Ishikawa (cell line): ENCODE results near the gene ITGA5.

Experiments
- CREB1 ChIP-seq: IDR thresholded peaks from 2 replicates; pipeline ENCODE4 v1.6.1; 2012; ENCODE audit warnings: low read depth
- EGR1 ChIP-seq: IDR thresholded peaks from 2 replicates; pipeline ENCODE4 v1.6.1; 2012
- EP300 ChIP-seq: IDR thresholded peaks from 2 replicates; pipeline ENCODE4 v1.6.1; 2012; ENCODE audit warnings: borderline replicate concordance
- MAX ChIP-seq: IDR thresholded peaks from 2 replicates; pipeline ENCODE4 v1.6.1; 2012
- NFIC ChIP-seq: IDR thresholded peaks from 2 replicates; pipeline ENCODE4 v1.6.1; 2012
- RAD21 ChIP-seq: IDR thresholded peaks from 2 replicates; pipeline ENCODE4 v1.6.1; 2012; ENCODE audit warnings: low read depth
- REST ChIP-seq: IDR thresholded peaks from 2 replicates; pipeline ENCODE4 v1.6.1; 2012; ENCODE audit warnings: low read depth, mild to moderate bottlenecking
- TAF1 ChIP-seq: IDR thresholded peaks from 2 replicates; pipeline ENCODE4 v1.6.1; 2012; ENCODE audit warnings: low read depth, mild to moderate bottlenecking
- USF1 ChIP-seq: IDR thresholded peaks from 2 replicates; pipeline ENCODE4 v1.6.1; 2012
- YY1 ChIP-seq: IDR thresholded peaks from 2 replicates; pipeline ENCODE4 v1.6.1; 2012; ENCODE audit warnings: low read depth
- ZBTB7A ChIP-seq: IDR thresholded peaks from 2 replicates; pipeline ENCODE4 v1.6.1; 2012; ENCODE audit warnings: low read depth

GRCh38 chr12:54407183-54407905 is 11.7 kb downstream of the ITGA5 start:
- TF ChIP-seq RAD21 = no peak
- no peak for TF ChIP-seq CREB1
- no peak for TF ChIP-seq YY1
- no peak for TF ChIP-seq REST
- TF ChIP-seq EP300 = no peak
- no peak for TF ChIP-seq TAF1
- TF ChIP-seq USF1 = no peak
- TF ChIP-seq ZBTB7A = no peak
- no peak for TF ChIP-seq EGR1
- TF ChIP-seq MAX = no peak
- TF ChIP-seq NFIC = no peak
